EH (cell line): ENCODE data around the gene SLC7A7.
"Not testable (repeated sequence)": the region's sequence is repeated elsewhere in the genome, so short reads cannot be mapped to it uniquely, and the experiment has no call there.

Experiments used
- DNase-seq: peaks from one replicate; pipeline ENCODE4 v3.0.0-alpha.2; 2015; ENCODE audit warnings: low read depth

Gene SLC7A7

GRCh38 chr14:22752422-22752821 lies 62.8 kb downstream of the SLC7A7 start:
- no peak for DNase-seq

GRCh38 chr14:22748631-22749068 lies 66.6 kb downstream of the SLC7A7 start:
- no peak for DNase-seq

- no peak for DNase-seq
Measured at GRCh38 chr14:22748206-22748605, 67.0 kb downstream of the SLC7A7 start.

- no peak for DNase-seq
Measured at GRCh38 chr14:22747769-22748168, 67.5 kb downstream of the SLC7A7 start.

GRCh38 chr14:22740020-22740419 lies 75.2 kb downstream of the SLC7A7 start:
- DNase-seq = no peak

- no peak for DNase-seq
Measured at GRCh38 chr14:22739423-22739822, 75.8 kb downstream of the SLC7A7 start.

- DNase-seq = no peak
Measured at GRCh38 chr14:22737052-22737451, 78.2 kb downstream of the SLC7A7 start.

GRCh38 chr14:22736384-22736783 lies 78.9 kb downstream of the SLC7A7 start:
- not testable (repeated sequence) for DNase-seq

- no peak for DNase-seq
Measured at GRCh38 chr14:22735096-22735495, 80.1 kb downstream of the SLC7A7 start.

- DNase-seq = no peak
Measured at GRCh38 chr14:22733829-22734228, 81.4 kb downstream of the SLC7A7 start.

- DNase-seq = not testable (repeated sequence)
Measured at GRCh38 chr14:22732062-22732461, 83.2 kb downstream of the SLC7A7 start.

- DNase-seq = no peak
Measured at GRCh38 chr14:22726012-22726411, 89.2 kb downstream of the SLC7A7 start.

GRCh38 chr14:22725374-22725773 lies 89.9 kb downstream of the SLC7A7 start:
- not testable (repeated sequence) for DNase-seq

- not testable (repeated sequence) for DNase-seq
Measured at GRCh38 chr14:22724847-22725246, 90.4 kb downstream of the SLC7A7 start.

- DNase-seq = no peak
Measured at GRCh38 chr14:22723815-22724214, 91.4 kb downstream of the SLC7A7 start.
